KMS-11 (cell line): ENCODE measurements around the gene MOV10L1.
"Not testable (repeated sequence)": the region's sequence is repeated elsewhere in the genome, so short reads cannot be mapped to it uniquely, and the experiment has no call there.

Experiments used
- H2AFZ ChIP-seq: fragments of 200-600 bp; sonication (generic); 2 replicates; pipeline ENCODE4 v1.6.1; 2016; ENCODE audit warnings: antibody characterized with exemption, mixed run types, low read depth
- H3K27ac ChIP-seq: fragments of 200-600 bp; sonication (generic); 2 replicates; pipeline ENCODE4 v1.6.1; 2016; ENCODE audit warnings: mild to moderate bottlenecking, mixed run types
- H3K27me3 ChIP-seq: fragments of 200-600 bp; sonication (generic); 2 replicates; pipeline ENCODE4 v1.6.1; 2017; ENCODE audit warnings: mild to moderate bottlenecking, low read depth, mixed run types, moderate library complexity; ENCODE audit not compliant: insufficient read depth
- H3K36me3 ChIP-seq: fragments of 200-600 bp; sonication (generic); 2 replicates; pipeline ENCODE4 v1.6.1; 2017; ENCODE audit warnings: mild to moderate bottlenecking, mixed run types; ENCODE audit not compliant: insufficient read depth
- H3K4me1 ChIP-seq: fragments of 200-600 bp; sonication (generic); 2 replicates; pipeline ENCODE4 v1.6.1; 2016; ENCODE audit warnings: mild to moderate bottlenecking, low read depth, mixed run types; ENCODE audit not compliant: poor library complexity, severe bottlenecking
- H3K4me2 ChIP-seq: fragments of 200-600 bp; sonication (generic); 2 replicates; pipeline ENCODE4 v1.7.0; 2016; ENCODE audit warnings: mild to moderate bottlenecking, mixed run types
- H3K4me3 ChIP-seq: fragments of 200-600 bp; sonication (generic); IDR thresholded peaks from 2 replicates; pipeline ENCODE4 v1.6.1; 2017; ENCODE audit warnings: low read depth, low read length, mixed read lengths; ENCODE audit not compliant: insufficient read depth
- H3K79me2 ChIP-seq: fragments of 200-600 bp; sonication (generic); 2 replicates; pipeline ENCODE4 v1.6.1; 2016; ENCODE audit warnings: low read depth, mixed run types; ENCODE audit not compliant: insufficient read depth
- H3K9ac ChIP-seq: fragments of 200-600 bp; sonication (generic); 2 replicates; pipeline ENCODE4 v1.6.1; 2016; ENCODE audit warnings: mild to moderate bottlenecking, mixed run types
- H4K20me1 ChIP-seq: fragments of 200-600 bp; sonication (generic); 2 replicates; pipeline ENCODE4 v1.6.1; 2016; ENCODE audit warnings: mild to moderate bottlenecking, mixed run types; ENCODE audit not compliant: insufficient read depth
- CTCF ChIP-seq: fragments of 200-600 bp; sonication (generic); conservative IDR thresholded peaks from 2 replicates; pipeline ENCODE4 v1.6.1; 2017; ENCODE audit warnings: low read depth, mild to moderate bottlenecking, antibody characterized with exemption, low read length, moderate library complexity, mixed read lengths

The MOV10L1 gene

GRCh38 chr22:50145721-50146438 is 56.1 kb downstream of the MOV10L1 start:
- H3K36me3 ChIP-seq = no peaks in the 10 kb centered on the region
- H3K27ac ChIP-seq = no peak overlapping the region
- no peaks in the 10 kb centered on the region for H4K20me1 ChIP-seq
- TF ChIP-seq CTCF = no peak
- H2AFZ ChIP-seq = no peak overlapping the region
- H3K27me3 ChIP-seq = no peaks in the 10 kb centered on the region
- no peak overlapping the region for H3K4me2 ChIP-seq
- H3K9ac ChIP-seq = no peak overlapping the region
- H3K4me1 ChIP-seq = peaks cover 10% of the 10 kb centered on the region
- no peak overlapping the region for H3K4me3 ChIP-seq
- no peaks in the 10 kb centered on the region for H3K79me2 ChIP-seq

GRCh38 chr22:50146439-50147238 is 56.8 kb downstream of the MOV10L1 start:
- Histone ChIP-seq H3K9ac (no peak overlapping the region), H3K4me2 (no peak overlapping the region), H3K79me2 (no peaks in the 10 kb centered on the region), H3K27ac (no peak overlapping the region), H3K36me3 (no peaks in the 10 kb centered on the region), H3K27me3 (no peaks in the 10 kb centered on the region), H3K4me1 (peaks cover 2% of the 10 kb centered on the region), H2AFZ (no peak overlapping the region), H4K20me1 (no peaks in the 10 kb centered on the region), H3K4me3 (no peak overlapping the region)
- TF ChIP-seq CTCF = no peak

- H3K36me3 ChIP-seq = not testable (repeated sequence)
Measured at GRCh38 chr22:50147258-50148165, 57.7 kb downstream of the MOV10L1 start.

GRCh38 chr22:50148166-50148500 is 58.3 kb downstream of the MOV10L1 start:
- Histone ChIP-seq H3K9ac (no peak overlapping the region), H3K27me3 (no peaks in the 10 kb centered on the region), H3K79me2 (no peaks in the 10 kb centered on the region), H3K4me2 (no peak overlapping the region), H2AFZ (no peak overlapping the region), H3K4me1 (no peaks in the 10 kb centered on the region), H3K27ac (no peak overlapping the region), H3K4me3 (no peak overlapping the region), H4K20me1 (no peaks in the 10 kb centered on the region), H3K36me3 (no peaks in the 10 kb centered on the region)
- TF ChIP-seq CTCF = no peak

More at GRCh38 chr22:50147258-50148165, 57.7 kb downstream of the MOV10L1 start:
- not testable (repeated sequence) for H3K4me1 ChIP-seq, H3K27ac ChIP-seq, H3K4me2 ChIP-seq, H2AFZ ChIP-seq, H3K4me3 ChIP-seq, H3K79me2 ChIP-seq, H4K20me1 ChIP-seq, H3K27me3 ChIP-seq, H3K9ac ChIP-seq
